Kidney (tissue), 14 donors: ENCODE results near the gene OBSCN. TPM values are rescaled to one million over a fixed set of nuclear protein-coding genes. Genes with fewer than 3 reads are reported as not detected.

Experiments used
- DNase-seq, 5 donors: peaks; one replicate each; pipeline ENCODE4 v3.0.0-alpha.2; 2013 to 2020
- FAIRE-seq: peaks from 2 replicates; lab custom pipeline; 2012; peaks lifted over from hg19 to GRCh38; lab: Jason Lieb, UNC
- H3K27ac ChIP-seq, 2 donors: one replicate each; pipeline ENCODE4 v1.7.0; 2013; ENCODE audit warnings: low read depth in 2 of 2, low read length in 2 of 2, inconsistent platforms in 1 of 2
- H3K27me3 ChIP-seq: one replicate; pipeline ENCODE4 v1.7.1; 2013; ENCODE audit warnings: low read length, inconsistent platforms; ENCODE audit not compliant: control insufficient read depth, insufficient read depth
- H3K36me3 ChIP-seq, 3 donors: one replicate each; pipeline versions ENCODE4 v1.7.0 to v1.7.1; 2013; ENCODE audit warnings: low read length in 3 of 3, control low read depth in 1 of 3, inconsistent platforms in 1 of 3; ENCODE audit not compliant: insufficient read depth in 3 of 3, control insufficient read depth in 2 of 3
- H3K4me1 ChIP-seq, 3 donors: one replicate each; pipeline versions ENCODE4 v1.7.0 to v1.7.1; 2013; ENCODE audit warnings: low read length in 3 of 3, inconsistent platforms in 1 of 3, low read depth in 1 of 3; ENCODE audit not compliant: control insufficient read depth in 2 of 3, insufficient read depth in 2 of 3
- H3K4me3 ChIP-seq, 3 donors: one replicate each; pipeline versions ENCODE4 v1.7.0 to v1.8.1; 2013; ENCODE audit warnings: low read length in 3 of 3, control low read depth in 1 of 3, inconsistent platforms in 1 of 3
- H3K9ac ChIP-seq, 3 donors: one replicate each; pipeline versions ENCODE4 v1.7.0 to v1.7.1; 2013; ENCODE audit warnings: low read length in 3 of 3, control low read depth in 1 of 3, inconsistent platforms in 1 of 3
- H3K9me3 ChIP-seq, 3 donors: one replicate each; pipeline versions ENCODE4 v1.7.0 to v1.7.1; 2013; ENCODE audit warnings: low read length in 3 of 3, control low read depth in 1 of 3, inconsistent platforms in 1 of 3; ENCODE audit not compliant: control insufficient read depth in 2 of 3, insufficient read depth in 1 of 3
- CTCF ChIP-seq: IDR thresholded peaks from 3 replicates; pipeline ENCODE4 v1.5.1; 2012; ENCODE audit warnings: mild to moderate bottlenecking, moderate library complexity, borderline replicate concordance; ENCODE audit not compliant: insufficient read depth; ENCODE audit errors: extremely low read depth
- intact Hi-C: fragments of 100-400 bp; cut with DNase I; formaldehyde crosslinking; loops from one replicate; pipeline ENCODE4 v1.11.1; 2022
- microRNA-seq: library from miRNA; unstranded; fragments of <30 nt; microRNA quantifications from one replicate; pipeline ENCODE4 v1.2.0, GENCODE V29; 2020
- polyA plus RNA-seq: library from polyadenylated mRNA; stranded (reverse); fragments of 350-450 nt; fragmentation: Illumina TruSeq; extraction: RNeasy Lipid Tissue Mini Kit (QIAGEN cat#74804); gene quantifications from one replicate; pipeline ENCODE4 v1.2.3, GENCODE V29; 2014; ENCODE audit warnings: low read depth, low replicate concordance; ENCODE audit not compliant: insufficient read depth
- total RNA-seq: library from RNA; stranded (reverse); fragmentation: NEBNext Ultra II Directional; extraction: Animal tissue kit (Norgen Biotek cat#: 25700); gene quantifications from one replicate; pipeline ENCODE4 v1.2.1, GENCODE V29; 2021
- donor health status: control.
- donor health status: control.
- donor health status: control.
- donor health status: control.
- donor health status: control.
- donor health status: DM: yes; HTN: yes; CAD: no.
- donor health status: Normal renal cell carcinoma (clear cell type).

The OBSCN gene
- total and polyA plus RNA-seq, 2 donors from 2014 or later: 14.5 to 30.0 TPM

- Histone ChIP-seq H3K9ac (no peak overlapping the region), H3K9me3 (no peaks in the 10 kb centered on the region), H3K4me1 (no peaks in the 10 kb centered on the region), H3K36me3 (no peaks in the 10 kb centered on the region), H3K4me3 (no peak overlapping the region), H3K27me3 (no peaks in the 10 kb centered on the region), H3K27ac (no peak overlapping the region)
- no peak for FAIRE-seq
- intact Hi-C loops: no loop called here
- DNase-seq: no peak
- TF ChIP-seq CTCF: no peak
Observed at GRCh38 chr1:228424685-228425660, 217.1 kb downstream of the OBSCN start.

- intact Hi-C loops: no loop called here
- no peak overlapping the region for H3K27ac ChIP-seq
- FAIRE-seq: no peak
- H3K36me3 ChIP-seq: no peaks in the 10 kb centered on the region
- no peak overlapping the region for H3K4me3 ChIP-seq
- TF ChIP-seq CTCF: no peak
- H3K27me3 ChIP-seq: no peaks in the 10 kb centered on the region
- H3K4me1 ChIP-seq: no peaks in the 10 kb centered on the region
- H3K9me3 ChIP-seq: no peaks in the 10 kb centered on the region
- H3K9ac ChIP-seq: no peak overlapping the region
- DNase-seq: no peak
Observed at GRCh38 chr1:228426518-228427175, 218.8 kb downstream of the OBSCN start.

GRCh38 chr1:228428412-228428811 is 220.6 kb downstream of the OBSCN start:
- H3K27me3 ChIP-seq: no peaks in the 10 kb centered on the region
- intact Hi-C loops: no loop called here
- no peak for FAIRE-seq

More at GRCh38 chr1:228428412-228428811, 220.6 kb downstream of the OBSCN start:
- no peak for TF ChIP-seq CTCF
- Histone ChIP-seq H3K36me3 (no peaks in the 10 kb centered on the region), H3K9me3 (no peaks in the 10 kb centered on the region), H3K4me3 (no peak overlapping the region), H3K27ac (no peak overlapping the region), H3K4me1 (no peaks in the 10 kb centered on the region), H3K9ac (no peak overlapping the region)
- peak in 1 of 5 donors; percentile 56 for DNase-seq

Small RNA genes lying within 50 kb of the gene (microRNA-seq; reads per million reads assigned to microRNA genes)
- gene MIR6742: not detected

Other genes starting within 250 kb of the OBSCN start
- not detected for gene WNT3A, start 201.0 kb upstream of the OBSCN start, total RNA-seq
- not detected for gene WNT3A, start 201.0 kb upstream of the OBSCN start, polyA plus RNA-seq
- gene ARF1, start 125.3 kb upstream of the OBSCN start, total RNA-seq: 383 TPM
- 398 TPM for gene ARF1, start 125.3 kb upstream of the OBSCN start, polyA plus RNA-seq
- 17.4 TPM for gene C1orf35, start 104.7 kb upstream of the OBSCN start, total RNA-seq
- 17.6 TPM for gene C1orf35, start 104.7 kb upstream of the OBSCN start, polyA plus RNA-seq
- 37.8 TPM for gene MRPL55, start 98.7 kb upstream of the OBSCN start, total RNA-seq
- gene MRPL55, start 98.7 kb upstream of the OBSCN start, polyA plus RNA-seq: 141 TPM
- gene GUK1, start 67.8 kb upstream of the OBSCN start, total RNA-seq: 221 TPM
- gene GUK1, start 67.8 kb upstream of the OBSCN start, polyA plus RNA-seq: 410 TPM
- 6.0 TPM for gene GJC2, start 58.1 kb upstream of the OBSCN start, total RNA-seq
- gene GJC2, start 58.1 kb upstream of the OBSCN start, polyA plus RNA-seq: 0.73 TPM
- gene IBA57, start 42.2 kb upstream of the OBSCN start, total RNA-seq: 13.0 TPM
- gene IBA57, start 42.2 kb upstream of the OBSCN start, polyA plus RNA-seq: 4.7 TPM
- 24.2 TPM for gene TRIM11, start 198.8 kb downstream of the OBSCN start, total RNA-seq
- gene TRIM11, start 198.8 kb downstream of the OBSCN start, polyA plus RNA-seq: 10.9 TPM
- 6.5 TPM for gene TRIM17, start 208.8 kb downstream of the OBSCN start, total RNA-seq
- gene TRIM17, start 208.8 kb downstream of the OBSCN start, polyA plus RNA-seq: 1.3 TPM